HG03378 (cell line): ENCODE data around the gene ADGRD1.

Experiments
- ATAC-seq: cut with Tn5 transposase; IDR thresholded peaks from one replicate; pipeline ENCODE4 v1.9.1; 2021; ENCODE audit warnings: mild to moderate bottlenecking, moderate library complexity; ENCODE audit not compliant: unreplicated experiment

The ADGRD1 gene

GRCh38 chr12:130961921-130962451, 8.3 kb downstream of the ADGRD1 start:
- ATAC-seq, result no peak

GRCh38 chr12:130965214-130965613, 11.5 kb downstream of the ADGRD1 start:
- no peak for ATAC-seq

- no peak for ATAC-seq
These were observed 12.0 kb downstream of the ADGRD1 start for GRCh38 chr12:130965668-130966067.

- no peak for ATAC-seq
These were observed 12.8 kb downstream of the ADGRD1 start for GRCh38 chr12:130966443-130967030.

- no peak for ATAC-seq
These were observed 13.9 kb downstream of the ADGRD1 start for GRCh38 chr12:130967636-130968035.

- no peak for ATAC-seq
These were observed 14.9 kb downstream of the ADGRD1 start for GRCh38 chr12:130968611-130969010.

GRCh38 chr12:130969223-130969622, 15.5 kb downstream of the ADGRD1 start:
- ATAC-seq, result no peak

- peak; percentile 88 for ATAC-seq
These were observed 16.6 kb downstream of the ADGRD1 start for GRCh38 chr12:130970165-130970907.

- ATAC-seq, result peak; percentile 12
These were observed 17.2 kb downstream of the ADGRD1 start for GRCh38 chr12:130970908-130971233.

GRCh38 chr12:130971925-130972585, 18.3 kb downstream of the ADGRD1 start:
- no peak for ATAC-seq

GRCh38 chr12:130972586-130972950, 18.9 kb downstream of the ADGRD1 start:
- ATAC-seq, result no peak

- ATAC-seq, result no peak
These were observed 19.4 kb downstream of the ADGRD1 start for GRCh38 chr12:130973109-130973508.

- no peak for ATAC-seq
These were observed 20.2 kb downstream of the ADGRD1 start for GRCh38 chr12:130973906-130974305.

GRCh38 chr12:130975116-130975515, 21.4 kb downstream of the ADGRD1 start:
- ATAC-seq, result no peak

- ATAC-seq, result no peak
These were observed 22.5 kb downstream of the ADGRD1 start for GRCh38 chr12:130976171-130976720.

GRCh38 chr12:130977046-130977742, 23.5 kb downstream of the ADGRD1 start:
- ATAC-seq, result no peak

GRCh38 chr12:130977743-130978095, 24.0 kb downstream of the ADGRD1 start:
- no peak for ATAC-seq

GRCh38 chr12:130978785-130979184, 25.1 kb downstream of the ADGRD1 start:
- ATAC-seq, result no peak

GRCh38 chr12:130981074-130981742, 27.5 kb downstream of the ADGRD1 start:
- ATAC-seq, result no peak

GRCh38 chr12:130981911-130982310, 28.2 kb downstream of the ADGRD1 start:
- no peak for ATAC-seq
